NCI-H1930 (cell line): ENCODE data around the gene TSPAN7.

Experiments
- DNase-seq, 2 experiments: peaks; one replicate each; lab custom pipeline; 2025; lab: John Stamatoyannopoulos, UW

The TSPAN7 gene

GRCh38 chrX:38682095-38682494, 120.8 kb downstream of the TSPAN7 start:
- DNase-seq, result no peak

DNA sequence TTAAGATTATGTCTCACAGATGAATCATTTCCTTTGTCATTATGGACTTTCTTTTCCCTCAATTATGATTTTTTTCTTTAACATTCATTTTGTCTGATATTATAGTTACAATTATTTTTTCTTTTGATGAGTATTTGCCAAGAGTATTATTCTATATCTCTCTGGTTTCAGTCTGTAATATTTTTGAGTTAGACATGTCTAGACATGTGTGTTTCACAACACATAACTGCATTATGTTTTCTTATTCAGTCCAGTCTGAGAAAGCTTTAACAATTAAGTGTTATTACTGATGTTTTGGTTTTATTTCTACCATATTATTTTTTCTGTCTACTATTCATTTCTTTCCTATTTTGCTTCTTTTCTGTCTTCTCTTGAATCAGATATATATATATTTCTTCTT, 131.6 kb downstream of the TSPAN7 start:
- no peak for DNase-seq

DNA sequence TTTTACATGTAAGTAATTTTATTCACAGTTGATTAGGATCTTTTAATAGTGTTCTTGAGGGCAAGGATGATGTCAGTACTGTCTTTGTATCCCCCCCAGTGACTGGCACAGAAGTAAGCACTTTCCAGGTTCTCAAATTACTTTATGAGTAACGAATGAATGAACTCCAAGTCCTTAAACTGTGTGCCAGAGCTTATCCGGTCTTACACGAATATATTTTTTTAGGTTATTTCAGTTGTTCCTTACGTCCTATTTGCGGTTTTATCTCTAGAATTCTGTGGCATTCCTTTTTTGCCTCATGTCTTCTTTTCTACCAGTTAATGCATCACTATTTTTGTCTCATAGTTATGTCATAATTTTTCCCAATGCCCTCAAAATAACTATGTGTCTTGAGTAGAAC, 133.1 kb downstream of the TSPAN7 start:
- no peak for DNase-seq

DNA sequence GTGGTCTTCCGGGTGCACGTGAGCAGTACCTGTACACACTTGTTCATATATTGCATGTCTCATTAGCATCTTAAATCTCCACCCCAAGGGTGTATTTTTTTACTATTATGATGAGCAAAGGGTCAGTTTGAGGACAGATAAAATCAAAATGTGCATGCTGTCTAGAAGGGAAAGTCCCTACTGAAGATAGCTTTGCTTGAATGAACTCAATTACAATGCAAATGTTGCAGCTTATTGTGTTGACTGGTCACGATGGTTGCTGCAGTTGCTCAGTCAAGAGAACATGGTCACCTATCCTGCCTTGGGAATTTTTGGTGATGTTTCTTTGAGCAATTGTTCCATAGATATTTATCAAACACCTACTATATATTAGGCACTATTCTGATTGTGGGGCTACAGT, 136.1 kb downstream of the TSPAN7 start:
- DNase-seq, result no peak

DNA sequence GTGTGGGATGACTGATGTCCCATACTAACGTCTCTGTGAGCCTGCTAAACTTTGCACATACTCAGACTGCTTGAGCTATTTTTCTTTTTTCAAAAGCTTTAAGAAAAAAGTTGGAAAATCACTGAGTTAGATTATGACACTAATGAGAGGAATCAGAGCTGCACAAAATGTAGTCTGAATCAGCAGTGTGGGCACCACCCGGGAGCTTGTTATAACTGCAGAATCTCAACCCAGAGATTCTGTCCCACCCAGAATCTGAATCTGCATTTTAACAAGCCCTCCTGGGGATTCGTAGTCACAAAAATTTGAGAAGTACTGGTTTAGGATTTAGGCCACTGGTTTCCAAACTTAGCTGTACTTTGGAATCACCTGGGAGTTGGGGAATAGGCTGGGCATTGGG, 137.8 kb downstream of the TSPAN7 start:
- DNase-seq, result no peak

DNA sequence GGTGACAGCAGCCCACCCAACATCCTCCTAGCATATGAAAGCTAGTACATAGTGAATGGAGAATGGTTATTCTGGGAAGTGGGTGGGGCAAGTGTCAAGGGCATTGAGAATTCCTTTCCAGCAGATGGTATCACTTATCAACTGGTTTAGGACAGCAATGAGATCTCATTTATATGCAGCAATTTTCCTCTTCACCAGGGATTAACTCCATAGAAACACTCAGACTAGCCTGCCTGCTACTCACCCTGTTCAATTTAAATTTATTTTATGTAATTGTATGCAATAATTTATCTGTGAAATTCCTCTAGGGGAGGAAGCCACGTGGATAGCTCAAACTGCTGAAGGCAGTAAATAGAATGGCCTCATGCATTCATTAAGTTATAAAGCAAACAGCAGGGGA, 138.4 kb downstream of the TSPAN7 start:
- no peak for DNase-seq

- no peak for DNase-seq
Measured at GRCh38 chrX:38701073-38701472, 139.7 kb downstream of the TSPAN7 start.

GRCh38 chrX:38704146-38704882, 143.0 kb downstream of the TSPAN7 start:
- no peak for DNase-seq

DNA sequence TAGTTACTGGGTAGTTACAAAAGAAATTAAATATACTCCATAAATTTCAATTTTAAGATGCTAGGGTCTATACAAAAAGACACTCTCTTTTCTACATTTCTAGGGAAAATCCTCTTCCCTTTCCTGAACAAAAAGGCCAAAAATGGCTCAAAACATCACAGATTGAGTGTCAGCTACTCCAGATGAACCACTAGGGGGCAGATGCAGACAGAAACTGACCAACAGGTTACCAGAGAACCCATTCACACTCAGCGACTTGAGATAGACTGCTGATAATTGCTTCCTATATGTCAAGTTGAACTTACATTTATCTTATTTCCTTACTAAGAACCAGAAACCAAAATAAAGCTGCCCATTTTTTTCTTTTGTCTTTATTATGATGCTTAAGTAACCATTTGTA, 156.5 kb downstream of the TSPAN7 start:
- no peak for DNase-seq

- no peak for DNase-seq
Measured at GRCh38 chrX:38718311-38718710, 157.0 kb downstream of the TSPAN7 start.

GRCh38 chrX:38726612-38727011, 165.3 kb downstream of the TSPAN7 start:
- DNase-seq, result no peak

- no peak for DNase-seq
Measured at GRCh38 chrX:38727668-38728067, 166.3 kb downstream of the TSPAN7 start.

DNA sequence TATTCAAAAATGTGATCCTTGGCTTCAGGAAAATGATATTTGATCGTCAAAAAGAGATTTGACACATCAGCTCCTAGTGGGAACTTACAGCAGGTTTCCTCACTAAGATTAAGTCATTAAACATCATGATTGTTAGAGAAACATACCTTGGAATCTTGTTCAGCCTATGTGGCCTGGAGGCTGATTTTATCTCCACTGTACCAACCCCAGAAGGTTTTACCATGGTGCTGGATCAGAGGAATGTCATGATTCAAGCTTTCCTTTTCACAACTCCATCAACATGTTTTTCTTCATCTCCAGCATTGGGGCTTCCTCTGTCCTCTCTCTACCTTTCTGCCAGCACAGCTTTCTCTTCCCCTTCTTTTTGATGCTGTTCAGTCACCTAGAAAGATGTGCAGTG, 171.5 kb downstream of the TSPAN7 start:
- DNase-seq, result no peak
